ENCODE data around the gene ROPN1.

The ROPN1 gene

DNA sequence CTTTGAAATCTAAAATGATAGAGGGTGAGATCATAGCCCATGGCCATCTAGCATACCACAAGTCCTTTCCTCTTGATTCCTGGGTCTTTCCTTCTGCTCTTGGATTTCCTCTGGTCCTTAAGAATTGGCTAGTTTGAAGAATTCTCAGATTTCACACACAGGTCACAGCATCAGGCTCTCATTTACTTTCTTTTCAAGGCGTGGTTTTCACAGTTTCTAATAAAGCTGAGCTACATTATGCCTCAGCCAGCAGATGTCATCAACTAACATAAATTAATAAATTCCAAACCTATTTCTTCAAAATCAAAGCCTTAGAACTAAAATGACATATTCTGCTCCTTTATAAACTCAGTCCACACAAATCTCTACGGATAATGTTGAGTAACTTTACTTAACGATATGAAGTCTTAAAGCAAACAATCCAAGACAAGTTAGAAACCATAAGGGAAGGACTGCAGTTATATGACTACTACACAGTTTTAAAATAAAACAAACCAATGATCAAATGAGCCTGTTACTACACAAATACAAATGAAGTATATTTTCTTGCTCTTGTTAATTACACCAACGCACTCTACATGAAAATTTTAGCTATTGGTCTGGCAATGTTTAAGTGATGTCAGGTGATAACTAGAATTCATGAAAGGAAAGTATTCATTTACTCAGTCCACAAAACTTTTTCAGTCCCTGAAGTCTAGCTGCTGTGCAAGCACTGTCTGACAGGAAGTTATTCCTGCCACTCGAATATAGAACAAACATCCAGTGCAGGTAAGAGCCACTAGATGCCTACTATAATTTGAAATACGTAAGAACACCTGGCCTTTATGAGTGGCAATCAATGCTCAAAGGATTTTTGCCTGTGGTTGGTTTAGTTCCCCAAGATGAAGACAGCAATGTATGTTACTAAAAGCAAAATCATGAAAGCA, 40.1 kb downstream of the ROPN1 start:
- DNase-seq (ENCODE audit: low spot score) = no peak

GRCh38 chr3:123949641-123950040, 42.3 kb downstream of the ROPN1 start:
- no peak for DNase-seq (ENCODE audit: low spot score)
- H3K9me3 ChIP-seq (ENCODE audit: severe bottlenecking) = no peaks in the 10 kb centered on the region
- no peaks in the 10 kb centered on the region for H3K27me3 ChIP-seq (ENCODE audit: insufficient read depth, poor library complexity, severe bottlenecking)
- ATAC-seq (ENCODE audit: low read depth) = no peak
- TF ChIP-seq, protein P1, sequence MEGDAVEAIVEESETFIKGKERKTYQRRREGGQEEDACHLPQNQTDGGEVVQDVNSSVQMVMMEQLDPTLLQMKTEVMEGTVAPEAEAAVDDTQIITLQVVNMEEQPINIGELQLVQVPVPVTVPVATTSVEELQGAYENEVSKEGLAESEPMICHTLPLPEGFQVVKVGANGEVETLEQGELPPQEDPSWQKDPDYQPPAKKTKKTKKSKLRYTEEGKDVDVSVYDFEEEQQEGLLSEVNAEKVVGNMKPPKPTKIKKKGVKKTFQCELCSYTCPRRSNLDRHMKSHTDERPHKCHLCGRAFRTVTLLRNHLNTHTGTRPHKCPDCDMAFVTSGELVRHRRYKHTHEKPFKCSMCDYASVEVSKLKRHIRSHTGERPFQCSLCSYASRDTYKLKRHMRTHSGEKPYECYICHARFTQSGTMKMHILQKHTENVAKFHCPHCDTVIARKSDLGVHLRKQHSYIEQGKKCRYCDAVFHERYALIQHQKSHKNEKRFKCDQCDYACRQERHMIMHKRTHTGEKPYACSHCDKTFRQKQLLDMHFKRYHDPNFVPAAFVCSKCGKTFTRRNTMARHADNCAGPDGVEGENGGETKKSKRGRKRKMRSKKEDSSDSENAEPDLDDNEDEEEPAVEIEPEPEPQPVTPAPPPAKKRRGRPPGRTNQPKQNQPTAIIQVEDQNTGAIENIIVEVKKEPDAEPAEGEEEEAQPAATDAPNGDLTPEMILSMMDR (IDR thresholded peaks at IDR 0.05; ENCODE audit: poor library complexity, severe bottlenecking) = no peak
- no peaks in the 10 kb centered on the region for H3K4me1 ChIP-seq (ENCODE audit: insufficient read depth, poor library complexity, severe bottlenecking)
- H3K27ac ChIP-seq (ENCODE audit: poor library complexity, severe bottlenecking) = no peak overlapping the region
- no peak overlapping the region for H3K4me3 ChIP-seq (ENCODE audit: severe bottlenecking)
- H3K36me3 ChIP-seq (ENCODE audit: low read depth) = peaks cover 96% of the 10 kb centered on the region

More for the DNA sequence above, 40.1 kb downstream of the ROPN1 start:
- Histone ChIP-seq H3K36me3 (ENCODE audit: low read depth) (peaks cover 99% of the 10 kb centered on the region), H3K4me1 (ENCODE audit: insufficient read depth, poor library complexity, severe bottlenecking) (no peaks in the 10 kb centered on the region), H3K27me3 (ENCODE audit: insufficient read depth, poor library complexity, severe bottlenecking) (no peaks in the 10 kb centered on the region), H3K9me3 (ENCODE audit: severe bottlenecking) (no peaks in the 10 kb centered on the region), H3K27ac (ENCODE audit: poor library complexity, severe bottlenecking) (no peak overlapping the region), H3K4me3 (ENCODE audit: severe bottlenecking) (no peak overlapping the region)
- no peak for ATAC-seq (ENCODE audit: low read depth)
- TF ChIP-seq, protein P1 (IDR thresholded peaks at IDR 0.05; ENCODE audit: poor library complexity, severe bottlenecking) = no peak

- Histone ChIP-seq H3K4me1 (ENCODE audit: insufficient read depth, poor library complexity, severe bottlenecking) (no peaks in the 10 kb centered on the region), H3K27me3 (ENCODE audit: insufficient read depth, poor library complexity, severe bottlenecking) (no peaks in the 10 kb centered on the region), H3K36me3 (ENCODE audit: low read depth) (peaks cover 96% of the 10 kb centered on the region), H3K9me3 (ENCODE audit: severe bottlenecking) (no peaks in the 10 kb centered on the region), H3K27ac (ENCODE audit: poor library complexity, severe bottlenecking) (no peak overlapping the region), H3K4me3 (ENCODE audit: severe bottlenecking) (no peak overlapping the region)
- no peak for DNase-seq (ENCODE audit: low spot score)
- ATAC-seq (ENCODE audit: low read depth) = no peak
- TF ChIP-seq, protein P1 (IDR thresholded peaks at IDR 0.05; ENCODE audit: poor library complexity, severe bottlenecking) = no peak
Observed at GRCh38 chr3:123948449-123948848, 43.5 kb downstream of the ROPN1 start.

DNA sequence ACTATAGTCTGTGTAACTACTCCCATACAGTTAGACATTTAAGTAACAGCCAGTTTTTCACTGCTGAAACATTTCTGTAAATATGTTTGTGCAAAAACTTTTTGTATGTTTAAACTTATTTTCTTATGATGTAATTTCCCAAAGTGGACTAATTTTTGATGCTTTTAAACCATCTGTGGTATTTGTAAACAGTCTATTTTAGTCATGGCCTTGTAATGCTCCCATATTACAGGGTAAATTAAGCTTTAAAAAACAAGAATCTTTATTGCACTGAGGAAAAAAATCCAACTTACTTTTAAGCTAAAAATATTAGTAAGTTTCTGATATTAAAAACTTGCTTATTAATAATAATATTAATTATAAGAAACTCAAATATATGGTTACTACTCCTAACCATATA, 44.4 kb downstream of the ROPN1 start:
- H3K36me3 ChIP-seq (ENCODE audit: low read depth) = peaks cover 96% of the 10 kb centered on the region
- ATAC-seq (ENCODE audit: low read depth) = no peak

More for the DNA sequence above, 44.4 kb downstream of the ROPN1 start:
- H3K4me1 ChIP-seq (ENCODE audit: insufficient read depth, poor library complexity, severe bottlenecking) = no peaks in the 10 kb centered on the region
- H3K4me3 ChIP-seq (ENCODE audit: severe bottlenecking) = no peak overlapping the region
- DNase-seq (ENCODE audit: low spot score) = no peak
- H3K27me3 ChIP-seq (ENCODE audit: insufficient read depth, poor library complexity, severe bottlenecking) = no peaks in the 10 kb centered on the region
- no peak overlapping the region for H3K27ac ChIP-seq (ENCODE audit: poor library complexity, severe bottlenecking)
- TF ChIP-seq, protein P1 (IDR thresholded peaks at IDR 0.05; ENCODE audit: poor library complexity, severe bottlenecking) = no peak
- no peaks in the 10 kb centered on the region for H3K9me3 ChIP-seq (ENCODE audit: severe bottlenecking)
